Liver (tissue), 9 donors: ENCODE measurements around the gene CAVIN3. TPM values are rescaled to one million over a fixed set of nuclear protein-coding genes. Genes with fewer than 3 reads are reported as not detected.

Experiments used
- DNase-seq: peaks from one replicate; pipeline ENCODE4 v3.0.0-alpha.2; 2017; ENCODE audit warnings: low spot score
- H3K27ac ChIP-seq, 2 donors: one replicate each; pipeline ENCODE4 v1.7.0; 2013; ENCODE audit warnings: inconsistent platforms in 2 of 2, low read length in 2 of 2, control low read depth in 1 of 2, low read depth in 1 of 2, mild to moderate bottlenecking in 1 of 2
- H3K27me3 ChIP-seq, 4 donors: one replicate each; pipeline versions ENCODE4 v1.6.1 to v1.7.0; 2013; ENCODE audit warnings: low read length in 3 of 4, inconsistent platforms in 1 of 4, mild to moderate bottlenecking in 1 of 4, moderate library complexity in 1 of 4; ENCODE audit not compliant: control insufficient read depth in 4 of 4, insufficient read depth in 4 of 4
- H3K36me3 ChIP-seq, 4 donors: one replicate each; pipeline versions ENCODE4 v1.6.1 to v1.7.0; 2013; ENCODE audit warnings: low read length in 3 of 4, mild to moderate bottlenecking in 3 of 4, low read depth in 1 of 4, moderate library complexity in 1 of 4; ENCODE audit not compliant: control insufficient read depth in 4 of 4, insufficient read depth in 3 of 4
- H3K4me1 ChIP-seq, 4 donors: one replicate each; pipeline versions ENCODE4 v1.6.1 to v1.7.0; 2013; ENCODE audit warnings: low read length in 3 of 4, mild to moderate bottlenecking in 3 of 4, moderate library complexity in 1 of 4; ENCODE audit not compliant: control insufficient read depth in 4 of 4, insufficient read depth in 4 of 4
- H3K4me3 ChIP-seq, 3 donors: one replicate each; pipeline versions ENCODE4 v1.6.1 to v1.7.0; 2013; ENCODE audit warnings: low read length in 3 of 3, control low read depth in 1 of 3, low read depth in 1 of 3, mild to moderate bottlenecking in 1 of 3
- H3K9ac ChIP-seq, 2 donors: one replicate each; pipeline ENCODE4 v1.7.0; 2013; ENCODE audit warnings: low read length in 2 of 2, mild to moderate bottlenecking in 2 of 2, moderate library complexity in 2 of 2, control low read depth in 1 of 2, low read depth in 1 of 2
- H3K9me3 ChIP-seq, 4 donors: one replicate each; pipeline versions ENCODE4 v1.6.1 to v1.7.0; 2013; ENCODE audit warnings: low read length in 3 of 4; ENCODE audit not compliant: control insufficient read depth in 4 of 4
- ATF3 ChIP-seq: IDR thresholded peaks from 2 replicates; pipeline ENCODE4 v1.6.1; 2016; ENCODE audit warnings: antibody characterized with exemption
- EGR1 ChIP-seq, 2 donors: IDR thresholded peaks; 2 replicates each; pipeline ENCODE4 v1.6.1; 2016 to 2018; ENCODE audit warnings: antibody characterized with exemption in 2 of 2, low read depth in 2 of 2
- FOXA1 ChIP-seq: IDR thresholded peaks from 2 replicates; pipeline ENCODE4 v1.6.1; 2016; ENCODE audit warnings: antibody characterized with exemption
- FOXA2 ChIP-seq: IDR thresholded peaks from 2 replicates; pipeline ENCODE4 v1.6.1; 2016; ENCODE audit warnings: antibody characterized with exemption
- HNF4A ChIP-seq, 2 donors: conservative IDR thresholded peaks; 2 replicates each; pipeline ENCODE4 v1.6.1; 2016; ENCODE audit warnings: antibody characterized with exemption in 2 of 2, mild to moderate bottlenecking in 2 of 2
- JUND ChIP-seq, 2 donors: IDR thresholded peaks; 2 replicates each; pipeline ENCODE4 v1.6.1; 2016; ENCODE audit warnings: antibody characterized with exemption in 2 of 2
- RAD21 ChIP-seq, 2 donors: IDR thresholded peaks; 2 replicates each; pipeline ENCODE4 v1.6.1; 2016; ENCODE audit warnings: antibody characterized with exemption in 2 of 2, mild to moderate bottlenecking in 2 of 2
- RXRA ChIP-seq, 2 donors: IDR thresholded peaks; 2 replicates each; pipeline ENCODE4 v1.6.1; 2017 to 2018; ENCODE audit warnings: antibody characterized with exemption in 2 of 2, mild to moderate bottlenecking in 1 of 2
- SP1 ChIP-seq: IDR thresholded peaks from 2 replicates; pipeline ENCODE4 v1.6.1; 2018; ENCODE audit warnings: antibody characterized with exemption, mild to moderate bottlenecking
- TAF1 ChIP-seq: conservative IDR thresholded peaks from 2 replicates; pipeline ENCODE4 v1.6.1; 2016; ENCODE audit warnings: antibody characterized with exemption, mild to moderate bottlenecking
- ZBTB33 ChIP-seq: IDR thresholded peaks from 2 replicates; pipeline ENCODE4 v1.6.1; 2016; ENCODE audit warnings: antibody characterized with exemption
- WGBS: extraction: QIAGEN DNeasy Blood & Tissue Kit; methylation state at CpG from one replicate; pipeline ENCODE4 v1.1.7; 2013; 5-methylcytosine and 5-hydroxymethylcytosine counted together
- polyA plus RNA-seq, 2 donors: library from polyadenylated mRNA; stranded (reverse) in 1 of 2; unstranded in 1 of 2; fragments of 200-250 nt in 1 of 2; fragments of >200 nt in 1 of 2; fragmentation: Nextera tagmentation in 1 of 2; extraction: Ambion mirVana in 1 of 2; gene quantifications; one replicate each; pipeline versions ENCODE4 v1.2.1 to v1.2.3, GENCODE V29; 2013 to 2015
- total RNA-seq, 2 donors: library from RNA; depleted of rRNA; stranded (reverse); fragments of >200 nt; gene quantifications; one replicate each; pipeline ENCODE4 v1.2.3, GENCODE V29; 2014
- TF ChIP-seq, protein P1 (sequence below): IDR thresholded peaks from 2 replicates; pipeline ENCODE4 v1.6.1; 2016; ENCODE audit warnings: antibody characterized with exemption
- TF ChIP-seq, protein P2 (sequence below): IDR thresholded peaks from 2 replicates; pipeline ENCODE4 v1.6.1; 2016; ENCODE audit warnings: antibody characterized with exemption, mild to moderate bottlenecking
- TF ChIP-seq, protein P3 (sequence below): fragments of 150-350 bp; IDR thresholded peaks from 2 replicates; pipeline ENCODE4 v1.5.1; 2017; ENCODE audit warnings: improper control_type of control experiment, low read depth, low read length; ENCODE audit not compliant: missing input control
- donor health status: healthy.
- donor health status: healthy.
- donor health status: healthy.
- donor health status: healthy.
- donor health status: healthy.

Gene CAVIN3
- total and polyA plus RNA-seq, 4 donors, result 2.5 to 13.9 (median 4.2) TPM

DNA sequence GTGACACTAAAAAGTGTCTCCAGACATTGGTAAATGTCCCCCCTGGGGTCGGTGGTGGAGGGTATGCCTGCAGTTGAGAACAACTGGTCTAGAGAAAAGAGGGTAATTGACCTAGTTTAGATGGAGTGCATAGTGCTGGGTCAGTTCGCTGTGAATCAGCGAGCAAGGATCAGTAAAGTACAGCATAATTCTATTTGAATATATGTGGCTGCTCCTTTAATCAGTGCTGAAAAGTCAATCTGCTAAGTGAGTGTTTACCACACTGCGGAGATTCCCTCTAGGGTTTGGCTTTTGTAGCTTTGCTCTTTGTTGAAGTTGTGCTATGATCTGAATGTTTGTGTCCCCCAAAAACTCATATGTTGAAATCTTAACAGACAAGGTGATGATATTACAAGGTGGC, 15.0 kb downstream of the CAVIN3 start:
- Histone ChIP-seq H3K4me3 (no peak overlapping the region), H3K36me3 (no peaks in the 10 kb centered on the region), H3K27ac (no peak overlapping the region), H3K4me1 (no peaks in the 10 kb centered on the region), H3K9me3 (no peaks in the 10 kb centered on the region), H3K9ac (no peak overlapping the region), H3K27me3 (peaks cover 0 to 3% (median 0%) of the 10 kb centered on the region in 4 donors)
- TF ChIP-seq FOXA1, result no peak
- TF ChIP-seq ATF3, result no peak
- TF ChIP-seq RAD21 (IDR thresholded peaks at IDR 0.05), result no peak
- no peak for TF ChIP-seq HNF4A (conservative IDR thresholded peaks at IDR 0.05)
- TF ChIP-seq SP1, result no peak
- WGBS, result 79% methylated on average over 4 of the region's 4 CpGs
- DNase-seq, result no peak

DNA sequence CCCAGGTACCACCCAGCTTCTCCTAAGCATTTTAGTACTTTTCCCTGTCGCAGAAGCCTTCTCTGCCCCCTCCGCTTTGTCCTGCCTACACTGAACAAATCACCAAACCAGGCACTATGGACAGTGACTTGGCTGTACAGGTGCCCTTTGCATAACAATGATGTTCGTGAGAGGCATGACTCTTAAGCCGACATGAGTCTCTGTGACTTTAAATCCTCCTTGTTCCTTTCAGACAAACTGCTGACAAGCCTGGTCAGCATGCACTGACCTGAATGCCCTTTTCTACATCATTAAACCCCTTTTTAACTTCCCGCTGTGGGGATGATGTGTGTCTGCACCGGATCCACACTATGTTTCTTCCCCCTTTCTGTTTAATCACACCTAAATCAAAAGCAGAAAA, 16.6 kb downstream of the CAVIN3 start:
- Histone ChIP-seq H3K9ac (no peak overlapping the region), H3K9me3 (no peaks in the 10 kb centered on the region), H3K27me3 (peaks cover 0 to 3% (median 0%) of the 10 kb centered on the region in 4 donors), H3K27ac (no peak overlapping the region), H3K36me3 (no peaks in the 10 kb centered on the region), H3K4me3 (no peak overlapping the region), H3K4me1 (no peaks in the 10 kb centered on the region)
- WGBS, result 76% methylated on average over 6 of the region's 6 CpGs
- TF ChIP-seq JUND (IDR thresholded peaks at IDR 0.05) (no peak), FOXA1 (no peak)
- TF ChIP-seq, protein P1, sequence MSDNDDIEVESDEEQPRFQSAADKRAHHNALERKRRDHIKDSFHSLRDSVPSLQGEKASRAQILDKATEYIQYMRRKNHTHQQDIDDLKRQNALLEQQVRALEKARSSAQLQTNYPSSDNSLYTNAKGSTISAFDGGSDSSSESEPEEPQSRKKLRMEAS, result no peak
- TF ChIP-seq, protein P2, sequence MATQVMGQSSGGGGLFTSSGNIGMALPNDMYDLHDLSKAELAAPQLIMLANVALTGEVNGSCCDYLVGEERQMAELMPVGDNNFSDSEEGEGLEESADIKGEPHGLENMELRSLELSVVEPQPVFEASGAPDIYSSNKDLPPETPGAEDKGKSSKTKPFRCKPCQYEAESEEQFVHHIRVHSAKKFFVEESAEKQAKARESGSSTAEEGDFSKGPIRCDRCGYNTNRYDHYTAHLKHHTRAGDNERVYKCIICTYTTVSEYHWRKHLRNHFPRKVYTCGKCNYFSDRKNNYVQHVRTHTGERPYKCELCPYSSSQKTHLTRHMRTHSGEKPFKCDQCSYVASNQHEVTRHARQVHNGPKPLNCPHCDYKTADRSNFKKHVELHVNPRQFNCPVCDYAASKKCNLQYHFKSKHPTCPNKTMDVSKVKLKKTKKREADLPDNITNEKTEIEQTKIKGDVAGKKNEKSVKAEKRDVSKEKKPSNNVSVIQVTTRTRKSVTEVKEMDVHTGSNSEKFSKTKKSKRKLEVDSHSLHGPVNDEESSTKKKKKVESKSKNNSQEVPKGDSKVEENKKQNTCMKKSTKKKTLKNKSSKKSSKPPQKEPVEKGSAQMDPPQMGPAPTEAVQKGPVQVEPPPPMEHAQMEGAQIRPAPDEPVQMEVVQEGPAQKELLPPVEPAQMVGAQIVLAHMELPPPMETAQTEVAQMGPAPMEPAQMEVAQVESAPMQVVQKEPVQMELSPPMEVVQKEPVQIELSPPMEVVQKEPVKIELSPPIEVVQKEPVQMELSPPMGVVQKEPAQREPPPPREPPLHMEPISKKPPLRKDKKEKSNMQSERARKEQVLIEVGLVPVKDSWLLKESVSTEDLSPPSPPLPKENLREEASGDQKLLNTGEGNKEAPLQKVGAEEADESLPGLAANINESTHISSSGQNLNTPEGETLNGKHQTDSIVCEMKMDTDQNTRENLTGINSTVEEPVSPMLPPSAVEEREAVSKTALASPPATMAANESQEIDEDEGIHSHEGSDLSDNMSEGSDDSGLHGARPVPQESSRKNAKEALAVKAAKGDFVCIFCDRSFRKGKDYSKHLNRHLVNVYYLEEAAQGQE, result no peak
- no peak for DNase-seq

- Histone ChIP-seq H3K36me3 (no peaks in the 10 kb centered on the region), H3K27me3 (no peaks in the 10 kb centered on the region), H3K9me3 (no peaks in the 10 kb centered on the region), H3K9ac (no peak overlapping the region), H3K4me3 (no peak overlapping the region), H3K27ac (no peak overlapping the region), H3K4me1 (no peaks in the 10 kb centered on the region)
- no peak for DNase-seq
- 89% methylated on average over 2 of the region's 2 CpGs for WGBS
- TF ChIP-seq RXRA (IDR thresholded peaks at IDR 0.05), result no peak
- TF ChIP-seq TAF1, result no peak
- TF ChIP-seq ZBTB33, result no peak
- TF ChIP-seq, protein P3, sequence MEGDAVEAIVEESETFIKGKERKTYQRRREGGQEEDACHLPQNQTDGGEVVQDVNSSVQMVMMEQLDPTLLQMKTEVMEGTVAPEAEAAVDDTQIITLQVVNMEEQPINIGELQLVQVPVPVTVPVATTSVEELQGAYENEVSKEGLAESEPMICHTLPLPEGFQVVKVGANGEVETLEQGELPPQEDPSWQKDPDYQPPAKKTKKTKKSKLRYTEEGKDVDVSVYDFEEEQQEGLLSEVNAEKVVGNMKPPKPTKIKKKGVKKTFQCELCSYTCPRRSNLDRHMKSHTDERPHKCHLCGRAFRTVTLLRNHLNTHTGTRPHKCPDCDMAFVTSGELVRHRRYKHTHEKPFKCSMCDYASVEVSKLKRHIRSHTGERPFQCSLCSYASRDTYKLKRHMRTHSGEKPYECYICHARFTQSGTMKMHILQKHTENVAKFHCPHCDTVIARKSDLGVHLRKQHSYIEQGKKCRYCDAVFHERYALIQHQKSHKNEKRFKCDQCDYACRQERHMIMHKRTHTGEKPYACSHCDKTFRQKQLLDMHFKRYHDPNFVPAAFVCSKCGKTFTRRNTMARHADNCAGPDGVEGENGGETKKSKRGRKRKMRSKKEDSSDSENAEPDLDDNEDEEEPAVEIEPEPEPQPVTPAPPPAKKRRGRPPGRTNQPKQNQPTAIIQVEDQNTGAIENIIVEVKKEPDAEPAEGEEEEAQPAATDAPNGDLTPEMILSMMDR, result no peak
- no peak for TF ChIP-seq ATF3
- no peak for TF ChIP-seq EGR1 (IDR thresholded peaks at IDR 0.05; ENCODE audit: low read depth in 2 of 2)
- no peak for TF ChIP-seq FOXA2
These were observed 19.2 kb downstream of the CAVIN3 start for GRCh38 chr11:6301096-6301495.
